Measurements from ENCODE around the gene CNTN1.

CNTN1 gene

DNA sequence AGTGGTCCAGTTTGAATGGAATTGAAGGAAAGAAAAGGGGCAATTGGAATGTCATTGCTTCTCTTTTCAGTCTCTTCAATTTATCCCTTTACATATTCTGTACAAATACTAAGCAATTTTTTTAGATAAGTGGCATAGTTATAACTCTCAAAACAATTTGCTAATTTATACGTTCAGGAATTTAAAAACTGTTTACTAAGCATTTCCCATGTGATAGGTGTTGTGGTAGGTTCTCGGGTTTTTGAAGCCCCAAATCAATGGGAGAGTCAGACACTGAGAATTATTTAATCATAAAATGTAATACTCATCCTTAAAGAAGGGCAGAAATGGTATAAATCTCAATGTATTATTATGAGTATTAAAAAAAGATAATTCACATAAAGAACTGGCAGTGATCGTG, 197.1 kb downstream of the CNTN1 start:
- Histone ChIP-seq H3K9ac (ENCODE audit: low read depth, low read length) (no peak overlapping the region), H3K36me3 (ENCODE audit: insufficient read depth, low read length) (no peaks in the 10 kb centered on the region), H3K9me3 (ENCODE audit: control insufficient read depth, insufficient read depth, low read length) (no peaks in the 10 kb centered on the region), H3K4me1 (ENCODE audit: insufficient read depth, low read length) (no peaks in the 10 kb centered on the region; the same call in 1 of the 2 replicates)

DNA sequence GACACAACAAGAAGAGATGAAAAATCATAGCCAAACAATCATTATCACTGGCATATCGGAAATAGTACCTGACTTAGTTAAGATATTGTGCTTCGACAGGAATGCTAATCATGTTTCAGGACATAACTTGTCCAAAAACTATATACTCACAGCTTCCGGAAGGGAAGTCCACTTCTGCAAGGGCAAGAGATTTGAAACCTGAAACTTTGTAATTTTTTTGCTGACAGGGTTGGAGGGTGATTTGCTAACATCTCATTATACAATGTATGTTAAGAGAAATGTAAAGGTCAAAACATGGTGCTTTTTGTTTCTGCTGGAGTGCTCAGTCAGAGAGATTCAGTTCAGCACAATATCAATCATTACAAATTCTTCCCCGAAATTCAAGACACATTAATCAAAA, 200.3 kb downstream of the CNTN1 start:
- H3K9ac ChIP-seq (ENCODE audit: low read depth, low read length), result no peak overlapping the region
- no peaks in the 10 kb centered on the region for H3K36me3 ChIP-seq (ENCODE audit: insufficient read depth, low read length)
- H3K4me1 ChIP-seq (ENCODE audit: insufficient read depth, low read length), result no peaks in the 10 kb centered on the region; the same call in 1 of the 2 replicates
- H3K9me3 ChIP-seq (ENCODE audit: control insufficient read depth, insufficient read depth, low read length), result no peaks in the 10 kb centered on the region

DNA sequence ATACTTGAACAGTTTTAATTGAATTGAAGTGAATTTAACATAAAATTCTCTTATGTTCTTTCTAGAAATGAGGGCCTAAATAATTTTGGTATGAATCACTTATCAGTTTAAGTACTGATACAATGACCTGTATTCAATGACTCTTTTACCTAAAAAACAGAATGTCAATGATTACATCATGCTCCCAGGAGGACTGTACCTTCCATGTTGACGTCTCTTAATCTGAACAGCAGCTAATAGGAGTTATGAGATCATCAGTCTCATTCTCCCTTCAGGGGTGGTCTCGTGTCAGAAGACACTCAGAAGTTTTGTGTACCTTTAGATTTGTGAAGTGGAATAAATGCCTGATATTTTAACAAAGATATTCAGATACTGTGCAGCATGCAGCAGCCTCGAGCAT, 206.3 kb downstream of the CNTN1 start:
- Histone ChIP-seq H3K4me1 (ENCODE audit: insufficient read depth, low read length) (no peaks in the 10 kb centered on the region; the same call in 1 of the 2 replicates), H3K9ac (ENCODE audit: low read depth, low read length) (no peak overlapping the region), H3K9me3 (ENCODE audit: control insufficient read depth, insufficient read depth, low read length) (no peaks in the 10 kb centered on the region), H3K36me3 (ENCODE audit: insufficient read depth, low read length) (no peaks in the 10 kb centered on the region)

DNA sequence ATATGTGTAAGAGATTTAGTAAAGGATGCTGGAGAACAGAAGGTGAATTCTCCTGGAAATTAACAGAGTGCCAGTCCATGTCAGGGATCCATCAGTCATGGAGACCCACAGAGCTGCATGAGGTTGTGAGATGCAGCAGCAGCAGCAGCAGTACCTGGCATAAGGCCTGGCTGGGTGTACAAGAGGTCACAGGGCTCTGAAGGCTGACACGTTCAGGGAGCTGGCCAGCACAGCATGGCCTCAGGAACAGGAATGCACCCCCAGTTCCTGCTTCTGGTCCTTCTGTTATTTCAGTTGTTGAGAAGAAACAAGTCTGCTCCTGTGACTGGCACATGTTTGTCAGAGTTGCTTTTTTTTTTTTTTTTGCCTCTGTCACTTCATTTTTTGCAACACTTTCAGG, 210.8 kb downstream of the CNTN1 start:
- H3K4me1 ChIP-seq (ENCODE audit: insufficient read depth, low read length), result peaks cover 3% of the 10 kb centered on the region; the same call in 1 of the 2 replicates
- no peak overlapping the region for H3K9ac ChIP-seq (ENCODE audit: low read depth, low read length)

DNA sequence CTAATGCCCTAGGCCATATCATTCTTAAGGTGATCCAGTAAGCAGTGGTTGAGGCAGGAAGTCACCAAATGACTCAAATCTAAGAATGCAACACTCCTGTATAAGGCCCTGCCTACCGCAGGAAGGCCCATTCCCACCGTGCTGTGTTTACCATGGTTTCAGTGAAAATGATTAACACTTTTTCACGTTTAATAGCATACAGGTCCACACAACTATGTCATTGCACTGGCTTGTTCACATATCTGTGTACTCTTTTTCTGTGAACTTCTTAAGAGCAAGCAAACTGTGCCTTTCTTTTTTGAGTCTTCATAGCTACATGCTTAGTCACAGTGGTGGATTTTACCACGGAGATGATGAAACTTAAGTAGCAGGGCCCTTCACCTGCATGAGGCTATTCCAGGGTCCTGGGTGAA, 214.9 kb downstream of the CNTN1 start:
- peaks cover 3% of the 10 kb centered on the region; the same call in 1 of the 2 replicates for H3K4me1 ChIP-seq (ENCODE audit: insufficient read depth, low read length)
- H3K36me3 ChIP-seq (ENCODE audit: insufficient read depth, low read length), result no peaks in the 10 kb centered on the region
- H3K9me3 ChIP-seq (ENCODE audit: control insufficient read depth, insufficient read depth, low read length), result no peaks in the 10 kb centered on the region
- no peak overlapping the region for H3K9ac ChIP-seq (ENCODE audit: low read depth, low read length)

More for the DNA sequence above, 210.8 kb downstream of the CNTN1 start:
- Histone ChIP-seq H3K9me3 (ENCODE audit: control insufficient read depth, insufficient read depth, low read length) (no peaks in the 10 kb centered on the region), H3K36me3 (ENCODE audit: insufficient read depth, low read length) (no peaks in the 10 kb centered on the region)

DNA sequence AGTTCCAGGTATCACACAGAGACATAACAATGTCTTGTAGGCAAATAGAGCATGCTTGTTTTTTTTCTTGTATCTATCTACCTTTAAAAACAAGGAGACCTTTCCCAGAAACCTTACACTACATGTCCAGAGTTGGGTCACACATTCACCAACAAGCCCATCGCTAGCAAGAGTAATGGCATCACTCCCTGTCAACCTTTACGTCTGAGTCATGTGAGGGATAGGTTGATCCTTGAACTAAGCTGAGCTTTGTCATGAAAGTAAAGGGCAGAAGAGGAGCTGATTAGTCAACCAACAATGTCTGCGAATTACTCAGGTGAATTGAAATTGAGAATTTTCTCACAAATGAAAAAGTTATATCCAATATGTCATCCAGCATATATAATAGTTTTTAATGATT, 219.4 kb downstream of the CNTN1 start:
- no peaks in the 10 kb centered on the region for H3K36me3 ChIP-seq (ENCODE audit: insufficient read depth, low read length)
- no peak overlapping the region for H3K9ac ChIP-seq (ENCODE audit: low read depth, low read length)
- H3K9me3 ChIP-seq (ENCODE audit: control insufficient read depth, insufficient read depth, low read length), result no peaks in the 10 kb centered on the region
- H3K4me1 ChIP-seq (ENCODE audit: insufficient read depth, low read length), result peaks cover 3% of the 10 kb centered on the region; the same call in 1 of the 2 replicates

DNA sequence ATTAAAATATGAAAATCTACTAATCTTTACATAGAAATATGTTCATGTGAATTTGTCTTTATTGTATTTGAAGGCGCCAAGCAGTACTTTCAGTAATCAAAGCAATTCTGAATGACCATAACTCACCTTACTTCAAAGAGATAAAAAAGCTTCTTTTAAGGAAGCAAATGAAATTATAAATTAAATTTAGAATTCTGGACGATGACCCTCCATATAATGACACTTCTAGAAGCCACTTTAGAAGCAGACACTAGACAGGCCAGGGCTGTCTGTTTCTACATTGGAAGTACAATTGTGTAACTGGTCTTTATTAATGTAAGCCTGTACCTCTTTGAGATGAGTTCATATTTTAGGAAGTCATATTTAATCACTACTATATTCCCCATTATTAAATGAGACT, 222.9 kb downstream of the CNTN1 start:
- Histone ChIP-seq H3K4me1 (ENCODE audit: insufficient read depth, low read length) (no peaks in the 10 kb centered on the region), H3K36me3 (ENCODE audit: insufficient read depth, low read length) (no peaks in the 10 kb centered on the region), H3K9me3 (ENCODE audit: control insufficient read depth, insufficient read depth, low read length) (no peaks in the 10 kb centered on the region), H3K9ac (ENCODE audit: low read depth, low read length) (no peak overlapping the region)

DNA sequence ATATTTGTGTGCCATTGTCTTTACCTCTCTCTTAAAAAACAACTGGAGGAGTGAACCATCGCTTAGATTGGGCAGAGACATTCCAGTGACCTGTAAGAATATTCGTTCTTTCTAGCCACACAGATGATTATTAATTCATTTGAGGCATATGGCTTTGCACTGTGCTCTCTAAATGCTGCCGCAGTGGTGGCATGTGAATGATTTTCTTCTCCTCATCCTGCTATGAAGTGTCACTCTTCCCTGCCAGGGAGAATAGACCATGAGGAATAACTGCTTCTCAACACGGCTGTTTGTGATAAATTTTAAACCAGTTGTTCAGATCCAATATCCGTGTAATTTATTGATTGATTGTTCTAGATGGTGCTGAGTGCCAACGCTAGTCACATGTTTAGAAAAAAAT, 225.3 kb downstream of the CNTN1 start:
- Histone ChIP-seq H3K9ac (ENCODE audit: low read depth, low read length) (no peak overlapping the region), H3K4me1 (ENCODE audit: insufficient read depth, low read length) (no peaks in the 10 kb centered on the region), H3K9me3 (ENCODE audit: control insufficient read depth, insufficient read depth, low read length) (no peaks in the 10 kb centered on the region), H3K36me3 (ENCODE audit: insufficient read depth, low read length) (no peaks in the 10 kb centered on the region)

DNA sequence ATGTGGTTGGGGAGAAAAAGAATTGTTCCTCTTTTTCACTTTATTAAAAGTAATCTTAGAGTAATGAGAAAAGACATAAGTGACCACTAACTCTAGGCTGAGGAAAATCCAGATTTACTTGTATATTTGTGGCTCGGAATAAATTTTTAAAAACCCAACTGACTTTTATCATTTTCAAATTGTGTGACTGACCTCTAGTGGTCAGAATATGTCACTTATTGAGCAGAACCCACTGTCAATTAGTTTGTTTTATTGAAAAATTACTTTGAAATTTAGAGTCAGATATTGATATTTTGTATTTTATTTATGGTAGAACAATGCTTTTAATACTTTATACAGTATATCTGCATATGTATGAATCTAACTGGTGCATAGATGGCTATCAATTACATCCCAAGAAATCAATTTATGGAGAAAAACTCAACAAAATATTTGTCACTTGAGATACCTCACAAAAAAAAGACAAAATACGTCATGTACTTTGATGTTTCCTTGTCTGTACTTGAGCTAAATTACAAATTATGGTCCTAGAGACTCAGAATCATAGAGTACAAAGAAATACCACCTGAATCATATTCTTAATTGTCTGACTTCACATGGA, 229.4 kb downstream of the CNTN1 start:
- H3K9ac ChIP-seq (ENCODE audit: low read depth, low read length), result no peak overlapping the region
- no peaks in the 10 kb centered on the region for H3K9me3 ChIP-seq (ENCODE audit: control insufficient read depth, insufficient read depth, low read length)
- no peaks in the 10 kb centered on the region for H3K4me1 ChIP-seq (ENCODE audit: insufficient read depth, low read length)
- no peaks in the 10 kb centered on the region for H3K36me3 ChIP-seq (ENCODE audit: insufficient read depth, low read length)

DNA sequence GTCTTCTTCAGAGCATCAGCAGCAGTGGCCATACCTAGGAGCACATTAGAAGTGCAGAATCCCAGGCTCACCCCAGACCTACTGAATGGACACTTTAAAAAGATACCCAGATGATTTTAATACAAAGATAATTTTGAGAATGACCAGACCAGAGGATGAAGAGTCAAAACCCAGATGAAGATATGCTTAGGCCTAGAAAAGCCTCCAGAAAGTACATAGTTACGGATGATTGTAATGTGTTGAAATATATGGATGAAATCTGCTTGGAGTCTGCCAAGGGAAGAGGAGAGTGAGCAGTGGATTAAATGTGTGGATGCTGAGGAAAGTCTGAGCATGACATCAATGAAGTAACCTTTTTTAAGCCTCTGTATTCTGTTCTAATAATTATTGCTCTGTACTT, 245.7 kb downstream of the CNTN1 start:
- no peaks in the 10 kb centered on the region for H3K9me3 ChIP-seq (ENCODE audit: control insufficient read depth, insufficient read depth, low read length)
- no peaks in the 10 kb centered on the region for H3K4me1 ChIP-seq (ENCODE audit: insufficient read depth, low read length)
- H3K36me3 ChIP-seq (ENCODE audit: insufficient read depth, low read length), result no peaks in the 10 kb centered on the region
- no peak overlapping the region for H3K9ac ChIP-seq (ENCODE audit: low read depth, low read length)

DNA sequence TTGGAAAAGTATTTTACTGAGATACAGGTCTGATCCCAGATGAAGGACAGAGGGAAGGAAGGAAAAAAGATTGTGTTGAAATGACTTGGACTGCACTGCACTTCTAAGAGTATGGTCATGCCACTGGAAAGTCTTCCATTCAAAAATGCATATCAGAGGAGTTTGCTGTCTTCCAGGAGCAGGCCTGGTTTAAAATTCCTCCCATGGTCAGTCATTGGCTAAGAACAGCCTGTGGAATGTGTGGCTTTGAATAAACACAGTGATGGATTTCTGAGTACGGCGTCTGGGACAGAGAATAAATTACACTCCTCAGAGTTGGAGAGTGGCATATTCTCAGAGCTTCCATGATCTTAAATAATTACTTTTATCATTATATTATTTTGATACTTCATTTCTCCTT, 250.1 kb downstream of the CNTN1 start:
- Histone ChIP-seq H3K9me3 (ENCODE audit: control insufficient read depth, insufficient read depth, low read length) (no peaks in the 10 kb centered on the region), H3K4me1 (ENCODE audit: insufficient read depth, low read length) (no peaks in the 10 kb centered on the region), H3K36me3 (ENCODE audit: insufficient read depth, low read length) (no peaks in the 10 kb centered on the region), H3K9ac (ENCODE audit: low read depth, low read length) (no peak overlapping the region)

DNA sequence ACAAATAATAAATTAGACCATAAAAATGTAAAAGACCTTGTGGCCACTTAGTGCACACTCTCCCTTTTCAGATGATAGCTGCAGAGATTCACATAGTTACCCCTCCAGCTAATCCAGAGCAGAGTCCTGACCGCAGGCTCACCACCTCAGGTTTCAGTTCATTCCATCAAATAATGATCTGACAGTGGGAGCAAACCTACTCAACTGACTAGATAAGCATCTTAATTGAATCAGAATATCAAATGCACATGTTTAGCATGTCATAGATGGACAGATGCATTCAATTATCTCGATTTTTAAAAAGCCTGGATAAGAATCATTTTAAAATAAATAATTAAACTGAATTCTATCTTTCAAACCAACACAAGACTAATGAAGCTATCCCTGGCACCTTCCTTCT, 253.5 kb downstream of the CNTN1 start:
- H3K36me3 ChIP-seq (ENCODE audit: insufficient read depth, low read length), result no peaks in the 10 kb centered on the region
- H3K9ac ChIP-seq (ENCODE audit: low read depth, low read length), result no peak overlapping the region
- no peaks in the 10 kb centered on the region for H3K9me3 ChIP-seq (ENCODE audit: control insufficient read depth, insufficient read depth, low read length)
- no peaks in the 10 kb centered on the region for H3K4me1 ChIP-seq (ENCODE audit: insufficient read depth, low read length)

DNA sequence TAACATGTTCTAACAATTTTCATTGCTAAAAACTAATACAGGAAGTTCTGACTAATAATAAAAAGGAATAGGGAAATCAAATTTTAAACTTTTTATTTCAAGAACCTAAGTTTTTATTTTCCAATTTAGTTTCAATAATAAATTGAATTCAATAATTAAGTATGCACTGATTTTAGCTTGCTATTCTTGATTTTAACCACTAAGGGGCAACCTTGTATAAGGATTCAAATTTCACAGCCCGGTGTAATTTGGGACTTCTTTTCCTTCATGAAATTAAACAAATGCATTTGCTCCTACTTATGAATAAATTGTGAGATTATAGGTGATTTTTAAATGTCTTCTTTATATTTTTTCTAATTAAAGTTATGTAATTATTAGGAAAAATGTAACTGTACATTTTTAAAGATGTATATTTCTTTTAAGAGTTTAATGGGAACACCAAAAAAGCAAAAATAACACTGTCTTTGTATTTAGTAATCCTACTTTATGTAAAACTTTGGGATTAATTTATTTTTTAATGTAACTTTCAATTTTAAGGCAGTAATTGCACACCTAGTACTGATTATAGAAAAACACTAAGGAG, 254.5 kb downstream of the CNTN1 start:
- Histone ChIP-seq H3K4me1 (ENCODE audit: insufficient read depth, low read length) (no peaks in the 10 kb centered on the region), H3K9ac (ENCODE audit: low read depth, low read length) (no peak overlapping the region), H3K9me3 (ENCODE audit: control insufficient read depth, insufficient read depth, low read length) (no peaks in the 10 kb centered on the region), H3K36me3 (ENCODE audit: insufficient read depth, low read length) (no peaks in the 10 kb centered on the region)

DNA sequence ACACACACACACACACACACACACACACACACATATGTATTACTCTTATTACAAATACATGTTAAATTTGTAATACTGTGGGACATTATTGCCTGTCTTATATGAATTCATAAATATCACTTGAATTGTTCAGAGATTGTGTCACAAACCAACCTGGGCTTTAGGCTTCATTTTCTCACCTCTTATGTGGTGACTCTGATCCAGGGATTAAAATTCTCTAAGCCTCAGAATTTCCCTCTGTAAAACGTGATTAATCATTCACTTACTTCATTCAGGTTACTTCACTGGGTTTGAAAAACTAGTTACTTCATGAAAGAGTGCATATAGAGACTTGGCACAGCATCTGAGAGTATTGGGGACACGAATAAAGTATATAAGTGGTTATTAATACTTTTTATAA, 255.6 kb downstream of the CNTN1 start:
- no peaks in the 10 kb centered on the region for H3K4me1 ChIP-seq (ENCODE audit: insufficient read depth, low read length)
- H3K36me3 ChIP-seq (ENCODE audit: insufficient read depth, low read length), result no peaks in the 10 kb centered on the region
- no peaks in the 10 kb centered on the region for H3K9me3 ChIP-seq (ENCODE audit: control insufficient read depth, insufficient read depth, low read length)
- H3K9ac ChIP-seq (ENCODE audit: low read depth, low read length), result no peak overlapping the region

DNA sequence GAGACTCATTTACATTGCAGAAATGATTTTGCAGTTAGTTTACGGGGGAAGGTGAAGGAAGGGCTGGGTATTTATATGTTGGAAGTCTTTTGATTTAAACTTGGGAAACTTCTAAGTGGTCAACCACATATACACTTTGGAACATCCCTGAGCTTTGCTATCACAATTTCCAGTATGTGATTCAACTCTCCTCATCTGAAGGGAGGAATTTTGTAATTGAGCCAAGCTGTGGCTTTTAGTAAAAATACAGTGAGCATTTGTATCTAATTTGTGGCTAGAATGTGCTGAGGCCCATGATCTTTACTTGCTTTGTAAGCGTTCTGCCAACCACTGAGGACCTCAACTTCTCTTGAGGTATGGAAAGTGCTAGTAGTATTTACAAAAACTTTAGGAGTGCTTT, 260.8 kb downstream of the CNTN1 start:
- H3K9ac ChIP-seq (ENCODE audit: low read depth, low read length), result no peak overlapping the region
- H3K9me3 ChIP-seq (ENCODE audit: control insufficient read depth, insufficient read depth, low read length), result no peaks in the 10 kb centered on the region
- no peaks in the 10 kb centered on the region for H3K4me1 ChIP-seq (ENCODE audit: insufficient read depth, low read length)
- H3K36me3 ChIP-seq (ENCODE audit: insufficient read depth, low read length), result no peaks in the 10 kb centered on the region
